Mucosa of rectum (tissue), 2 donors: ENCODE results near the gene ARSI.

Experiments used
- H3K27ac ChIP-seq, 2 donors: one replicate each; pipeline ENCODE4 v1.7.0; 2013; ENCODE audit warnings: inconsistent platforms in 2 of 2, low read depth in 2 of 2, low read length in 2 of 2
- H3K27me3 ChIP-seq, 2 donors: one replicate each; pipeline ENCODE4 v1.7.0; 2013; ENCODE audit warnings: low read length in 2 of 2; ENCODE audit not compliant: control insufficient read depth in 2 of 2, insufficient read depth in 2 of 2
- H3K36me3 ChIP-seq, 2 donors: one replicate each; pipeline ENCODE4 v1.7.0; 2013; ENCODE audit warnings: low read length in 2 of 2; ENCODE audit not compliant: control insufficient read depth in 2 of 2, insufficient read depth in 2 of 2
- H3K4me1 ChIP-seq, 2 donors: one replicate each; pipeline ENCODE4 v1.7.0; 2013; ENCODE audit warnings: low read length in 2 of 2, mild to moderate bottlenecking in 1 of 2; ENCODE audit not compliant: control insufficient read depth in 2 of 2, insufficient read depth in 2 of 2
- H3K4me3 ChIP-seq, 2 donors: one replicate each; pipeline ENCODE4 v1.7.0; 2013; ENCODE audit warnings: low read length in 2 of 2
- H3K9ac ChIP-seq, 2 donors: one replicate each; pipeline ENCODE4 v1.7.0; 2013; ENCODE audit warnings: low read length in 2 of 2, low read depth in 1 of 2, mild to moderate bottlenecking in 1 of 2
- H3K9me3 ChIP-seq, 2 donors: one replicate each; pipeline ENCODE4 v1.7.0; 2013; ENCODE audit warnings: low read length in 2 of 2; ENCODE audit not compliant: control insufficient read depth in 2 of 2
- donor health status: healthy.
- donor health status: Normal muscosa, but diverticular disease.

Gene ARSI

DNA sequence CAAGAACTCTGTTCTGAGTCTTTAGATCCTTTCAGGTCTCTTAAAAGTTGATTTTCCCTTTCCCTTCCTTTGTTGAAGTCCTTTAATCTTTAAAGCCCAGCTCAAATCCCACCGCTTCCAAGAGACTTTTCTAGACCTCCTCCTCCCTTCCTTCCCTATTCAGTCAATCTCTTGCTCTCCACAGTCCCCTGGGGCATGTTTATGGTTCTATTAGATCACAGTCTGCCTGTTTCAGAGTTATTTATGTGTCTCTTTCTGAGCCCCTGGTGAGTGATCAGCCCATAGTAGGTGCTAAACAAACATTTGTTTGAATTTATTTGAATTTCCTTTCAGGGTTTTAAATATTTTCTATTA, 7.2 kb upstream of the ARSI start:
- H3K27ac ChIP-seq = no peak overlapping the region
- no peaks in the 10 kb centered on the region for H3K36me3 ChIP-seq
- no peaks in the 10 kb centered on the region for H3K4me1 ChIP-seq
- H3K4me3 ChIP-seq = no peak overlapping the region
- H3K9ac ChIP-seq = no peak overlapping the region
- H3K27me3 ChIP-seq = no peaks in the 10 kb centered on the region
- H3K9me3 ChIP-seq = no peaks in the 10 kb centered on the region

DNA sequence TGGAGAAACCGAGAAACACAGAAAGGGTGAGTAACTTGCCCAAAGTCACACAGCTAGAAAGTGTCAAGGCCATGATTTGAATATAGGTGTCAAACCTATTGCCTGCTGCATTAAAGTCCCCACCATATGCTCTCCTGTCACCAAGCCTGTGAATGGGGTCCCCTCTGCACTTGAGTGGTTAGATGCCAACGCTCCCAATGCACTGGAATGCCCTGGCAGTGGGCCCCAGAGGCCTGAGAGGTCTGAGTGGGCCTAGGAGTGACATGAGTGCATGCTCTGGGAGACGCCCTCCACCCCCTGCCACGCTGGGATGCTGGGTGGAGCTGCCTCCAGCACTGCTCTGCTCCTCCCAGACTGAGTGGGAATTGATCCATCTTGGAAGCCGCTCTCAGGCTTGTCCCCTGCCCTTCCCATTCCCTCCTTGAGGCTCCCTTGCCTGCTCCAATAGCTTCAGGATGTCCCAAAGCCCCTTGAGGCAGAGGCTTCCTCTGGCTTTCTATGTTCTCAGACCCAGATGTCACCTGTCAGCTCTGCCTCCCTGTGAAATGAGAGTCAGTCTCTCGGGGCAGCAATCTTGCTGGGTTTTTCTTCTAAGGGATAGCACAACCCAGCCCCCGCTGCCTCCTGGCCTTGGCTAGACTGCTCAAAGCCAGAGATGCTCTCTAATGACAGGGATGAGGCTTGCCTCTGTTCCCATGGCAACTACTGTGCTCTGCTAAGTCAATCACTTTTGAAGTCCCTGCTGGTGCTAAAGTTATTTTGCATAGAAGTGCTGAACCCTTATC, 6.6 kb upstream of the ARSI start:
- Histone ChIP-seq H3K9me3 (no peaks in the 10 kb centered on the region), H3K27ac (no peak overlapping the region), H3K36me3 (no peaks in the 10 kb centered on the region), H3K4me3 (no peak overlapping the region), H3K9ac (no peak overlapping the region), H3K27me3 (no peaks in the 10 kb centered on the region), H3K4me1 (no peaks in the 10 kb centered on the region)

DNA sequence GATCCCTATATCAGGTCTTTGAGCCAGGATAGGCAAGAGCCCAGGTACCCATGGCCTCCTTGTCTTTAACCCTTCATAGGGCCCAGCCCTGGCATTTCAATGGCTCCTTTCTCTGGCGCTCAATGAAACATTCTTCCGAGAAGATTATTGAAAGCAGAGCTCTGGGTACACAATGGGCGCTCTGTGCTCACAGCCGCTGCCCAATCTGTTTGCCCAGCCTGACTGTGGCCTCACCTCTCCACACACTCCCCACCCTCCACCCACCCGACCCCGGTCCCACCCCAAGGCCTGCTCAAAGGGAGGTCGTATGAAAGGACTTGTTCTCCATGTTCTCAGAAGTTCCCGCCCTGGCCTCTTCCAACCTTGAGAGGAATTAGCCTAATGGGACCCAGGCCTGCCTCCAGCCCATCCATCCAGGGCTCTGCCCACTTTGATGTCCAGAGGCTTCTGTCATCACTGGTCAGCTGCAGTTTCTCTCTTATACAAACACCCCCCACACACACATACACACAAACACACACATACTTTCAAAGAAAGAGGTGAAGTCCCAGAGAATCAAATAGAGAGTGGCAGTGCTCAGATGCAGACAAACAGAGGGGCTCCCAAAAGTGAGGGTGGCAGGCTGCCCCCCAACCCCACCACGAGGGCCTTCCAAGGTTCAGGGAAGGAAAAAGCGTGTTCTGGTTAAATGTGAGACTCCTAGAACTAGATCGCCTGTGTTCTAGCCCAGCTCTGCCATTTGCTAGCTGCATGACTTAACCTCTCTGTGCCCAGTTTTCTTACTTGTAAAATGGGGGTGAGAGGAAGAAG, 5.1 kb upstream of the ARSI start:
- H3K27ac ChIP-seq = no peak overlapping the region
- H3K4me1 ChIP-seq = no peaks in the 10 kb centered on the region
- no peaks in the 10 kb centered on the region for H3K36me3 ChIP-seq
- no peak overlapping the region for H3K9ac ChIP-seq
- H3K4me3 ChIP-seq = no peak overlapping the region
- no peaks in the 10 kb centered on the region for H3K9me3 ChIP-seq
- peaks cover 4 to 9% of the 10 kb centered on the region in 2 donors for H3K27me3 ChIP-seq

DNA sequence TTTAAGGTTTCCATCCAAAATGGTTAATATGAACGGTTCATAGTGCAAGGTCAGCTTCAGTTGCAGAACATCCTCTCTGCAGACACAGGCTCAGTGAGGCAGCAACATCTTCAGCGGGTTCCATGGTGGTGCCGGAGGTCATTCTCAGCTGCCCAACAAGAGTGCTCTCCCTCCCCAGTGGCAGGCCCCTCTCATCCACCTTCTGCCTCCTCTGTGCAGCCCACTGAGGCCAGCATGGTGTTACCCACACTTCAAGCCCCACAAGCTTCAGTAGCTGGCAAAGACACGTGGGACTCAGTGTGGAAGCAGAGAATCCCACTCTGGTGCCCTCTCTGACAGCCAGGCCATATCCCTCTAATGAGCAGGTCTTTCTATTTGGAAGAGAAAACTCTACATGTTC, 4.1 kb upstream of the ARSI start:
- no peaks in the 10 kb centered on the region for H3K9me3 ChIP-seq
- H3K9ac ChIP-seq = no peak overlapping the region

DNA sequence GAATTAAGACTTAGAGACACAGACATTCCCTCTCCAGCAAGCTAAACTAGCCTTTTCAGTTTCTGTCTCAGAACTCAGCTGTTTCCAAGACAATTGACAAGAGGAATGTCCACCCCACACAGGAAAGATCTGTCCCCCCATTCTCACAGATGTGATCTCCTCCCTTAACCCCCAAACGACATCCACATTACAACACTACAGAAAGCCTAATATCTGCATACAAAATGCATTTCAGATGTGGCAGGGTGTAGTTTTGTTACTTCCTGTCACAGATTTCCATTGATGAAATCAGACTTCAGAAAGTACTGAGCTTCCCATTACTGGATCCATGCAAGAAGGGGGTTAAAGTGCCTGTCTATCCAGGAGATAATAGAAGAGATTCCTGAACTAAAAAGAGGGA, 2.9 kb upstream of the ARSI start:
- no peak overlapping the region for H3K27ac ChIP-seq

More for the DNA sequence above, 4.1 kb upstream of the ARSI start:
- H3K4me3 ChIP-seq = no peak overlapping the region
- H3K36me3 ChIP-seq = no peaks in the 10 kb centered on the region
- H3K4me1 ChIP-seq = no peaks in the 10 kb centered on the region
- H3K27me3 ChIP-seq = peaks cover 5 to 10% of the 10 kb centered on the region in 2 donors
- H3K27ac ChIP-seq = no peak overlapping the region

DNA sequence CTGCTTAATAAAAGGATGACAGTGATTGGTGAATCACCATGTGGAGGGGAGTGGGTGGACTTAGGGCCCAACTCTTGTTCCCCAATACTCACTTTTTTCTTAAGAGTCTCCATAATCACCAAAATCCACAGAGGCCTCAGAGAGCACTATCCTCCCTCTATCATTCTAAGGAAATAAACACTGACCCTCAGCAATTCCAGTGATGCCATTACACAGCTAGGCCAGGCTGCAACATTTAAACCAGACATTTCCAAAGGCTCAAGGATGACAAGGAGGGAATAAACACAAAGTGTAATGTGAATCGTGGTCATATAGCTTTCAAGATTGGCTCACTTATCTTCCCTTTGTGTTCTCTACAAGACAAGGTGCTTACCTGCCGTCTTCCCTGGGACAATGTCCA, 2.4 kb upstream of the ARSI start:
- H3K9ac ChIP-seq = no peak overlapping the region
- H3K4me1 ChIP-seq = no peaks in the 10 kb centered on the region
- no peak overlapping the region for H3K4me3 ChIP-seq
- H3K36me3 ChIP-seq = no peaks in the 10 kb centered on the region
- H3K9me3 ChIP-seq = no peaks in the 10 kb centered on the region
- H3K27me3 ChIP-seq = peaks cover 5 to 18% of the 10 kb centered on the region in 2 donors
- no peak overlapping the region for H3K27ac ChIP-seq

More for the DNA sequence above, 2.9 kb upstream of the ARSI start:
- H3K9ac ChIP-seq = no peak overlapping the region
- H3K27me3 ChIP-seq = peaks cover 5 to 17% of the 10 kb centered on the region in 2 donors
- H3K36me3 ChIP-seq = no peaks in the 10 kb centered on the region
- no peak overlapping the region for H3K4me3 ChIP-seq
- H3K4me1 ChIP-seq = no peaks in the 10 kb centered on the region
- H3K9me3 ChIP-seq = no peaks in the 10 kb centered on the region

DNA sequence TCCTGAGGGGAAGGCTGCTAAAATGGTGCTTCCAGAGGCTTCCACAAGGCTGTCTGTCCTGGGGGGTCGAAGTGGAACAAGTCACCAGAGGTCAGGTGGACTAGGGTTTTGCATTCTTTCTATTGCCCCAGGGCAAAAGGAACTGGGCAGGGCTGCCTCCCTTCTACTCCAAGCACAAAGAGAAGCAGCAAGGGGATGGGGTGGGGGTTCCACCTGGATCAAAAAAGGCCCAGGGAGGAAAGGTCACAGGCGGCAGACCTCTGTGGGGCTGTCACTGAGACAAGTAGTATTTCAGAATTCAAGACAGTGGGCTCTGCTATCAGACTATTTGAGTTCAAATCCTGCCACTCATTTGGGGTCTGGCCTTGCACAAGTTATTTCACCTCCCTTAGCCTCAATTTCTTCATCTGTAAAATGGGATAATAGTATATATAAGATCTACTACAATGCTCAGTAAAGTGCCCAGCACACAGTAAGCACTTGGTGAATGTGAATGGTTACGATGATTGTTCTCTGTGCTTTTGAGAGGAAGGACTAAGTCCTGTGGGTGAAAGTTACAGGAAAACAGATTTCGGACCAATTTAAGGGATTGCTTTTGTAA, 1.9 kb upstream of the ARSI start:
- H3K4me1 ChIP-seq = no peaks in the 10 kb centered on the region
- H3K27ac ChIP-seq = peak overlapping the region in 1 of 2 donors; percentile 27
- H3K9ac ChIP-seq = no peak overlapping the region
- no peaks in the 10 kb centered on the region for H3K36me3 ChIP-seq
- H3K9me3 ChIP-seq = no peaks in the 10 kb centered on the region
- H3K27me3 ChIP-seq = peaks cover 5 to 18% of the 10 kb centered on the region in 2 donors
- no peak overlapping the region for H3K4me3 ChIP-seq

DNA sequence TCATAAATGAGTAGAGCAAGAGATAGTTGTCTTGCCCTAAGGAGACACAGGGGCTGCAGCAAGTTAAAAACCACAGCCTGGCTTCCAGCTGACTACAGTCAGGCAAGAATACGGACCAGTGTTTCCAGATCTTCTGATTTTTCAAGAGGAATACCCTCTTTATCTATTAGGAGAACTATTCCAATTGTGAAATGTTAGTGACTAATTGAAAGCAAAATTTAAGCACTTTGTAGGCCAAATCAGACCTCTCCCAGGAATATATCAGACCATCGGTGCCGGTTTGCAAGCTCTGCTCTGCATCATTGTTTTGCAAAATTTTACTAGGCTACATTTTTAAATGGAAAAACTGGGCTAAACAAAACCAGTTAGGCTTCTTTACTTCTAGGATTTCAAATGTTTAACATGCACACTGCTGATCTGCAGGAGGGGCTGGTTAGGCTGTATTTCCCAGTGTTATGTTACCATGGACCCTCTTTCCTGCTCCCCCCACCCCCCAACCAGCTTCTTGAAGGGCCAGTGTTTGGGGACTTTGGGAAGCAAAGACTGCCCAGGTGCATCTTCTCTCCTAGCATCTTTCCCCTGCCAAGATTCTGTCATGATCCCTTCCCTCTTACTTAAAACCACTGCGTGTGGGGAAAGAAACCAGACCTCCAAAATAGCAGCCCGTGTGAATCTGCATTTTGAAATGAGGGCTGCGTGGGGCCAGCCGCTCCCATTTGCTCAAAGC, 1.1 kb upstream of the ARSI start:
- H3K36me3 ChIP-seq = no peaks in the 10 kb centered on the region
- H3K27me3 ChIP-seq = peaks cover 5 to 18% of the 10 kb centered on the region in 2 donors
- H3K9ac ChIP-seq = no peak overlapping the region
- H3K9me3 ChIP-seq = no peaks in the 10 kb centered on the region
- H3K27ac ChIP-seq = peak overlapping the region in 1 of 2 donors; percentile 56
- no peak overlapping the region for H3K4me3 ChIP-seq
- H3K4me1 ChIP-seq = no peaks in the 10 kb centered on the region

DNA sequence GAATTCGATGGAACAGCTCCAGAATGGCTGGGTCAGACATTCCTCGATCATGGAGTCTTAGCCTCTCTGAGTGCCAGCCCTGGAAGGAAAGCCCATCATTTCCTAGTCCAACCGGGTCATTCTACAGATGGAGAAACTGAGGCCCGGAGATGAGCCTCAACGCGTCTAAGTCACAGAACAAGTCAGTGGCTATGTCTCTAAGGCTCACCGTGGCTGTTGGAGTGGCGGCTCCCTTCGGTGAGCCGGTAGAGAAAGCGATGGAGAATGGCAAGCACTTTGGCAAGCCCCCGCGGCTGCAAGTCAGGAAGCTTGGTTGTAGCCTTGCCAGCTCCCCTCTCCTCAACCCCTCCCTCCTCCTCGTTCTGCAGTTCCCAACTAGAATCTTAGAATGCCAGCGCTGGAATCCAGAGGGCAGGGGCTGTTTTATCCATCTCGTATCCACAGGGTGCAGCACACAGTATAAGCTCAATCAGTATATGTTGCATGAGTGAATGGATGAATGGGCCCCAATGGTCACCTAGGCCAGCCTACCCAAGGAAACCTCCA, 438 bp upstream of the ARSI start:
- Histone ChIP-seq H3K27me3 (peaks cover 5 to 18% of the 10 kb centered on the region in 2 donors), H3K4me3 (peak overlapping the region in 1 of 2 donors; percentile 12), H3K36me3 (no peaks in the 10 kb centered on the region), H3K4me1 (no peaks in the 10 kb centered on the region), H3K9me3 (no peaks in the 10 kb centered on the region), H3K9ac (no peak overlapping the region), H3K27ac (peak overlapping the region in 1 of 2 donors; percentile 56)
